Renal pelvis (tissue), 4 donors: Measurements from ENCODE around the gene ATP5F1A. TPM values are rescaled to one million over a fixed set of nuclear protein-coding genes. Genes with fewer than 3 reads are reported as not detected.
"Not testable (repeated sequence)": the region's sequence is repeated elsewhere in the genome, so short reads cannot be mapped to it uniquely, and the experiment has no call there.

Source experiments
- DNase-seq: peaks from one replicate; pipeline ENCODE4 v3.0.0-alpha.2; 2013
- polyA plus RNA-seq, 3 donors: library from polyadenylated mRNA; unstranded; fragments of 120-200 nt; gene quantifications; one replicate each; pipeline ENCODE4 v1.2.1, GENCODE V29; 2013; ENCODE audit not compliant: insufficient read length in 3 of 3

Gene ATP5F1A
- polyA plus RNA-seq, 3 donors, result 688 to 733 (median 696) TPM

- no peak for DNase-seq
These were observed 46.2 kb downstream of the ATP5F1A start for GRCh38 chr18:46051731-46052461.

GRCh38 chr18:46050268-46050667 is 47.8 kb downstream of the ATP5F1A start:
- no peak for DNase-seq

GRCh38 chr18:46048641-46049040 is 49.5 kb downstream of the ATP5F1A start:
- DNase-seq, result no peak

- DNase-seq, result not testable (repeated sequence)
These were observed 50.7 kb downstream of the ATP5F1A start for GRCh38 chr18:46047369-46047768.

GRCh38 chr18:46046688-46047087 is 51.4 kb downstream of the ATP5F1A start:
- no peak for DNase-seq

- no peak for DNase-seq
These were observed 52.0 kb downstream of the ATP5F1A start for GRCh38 chr18:46046126-46046525.

- no peak for DNase-seq
These were observed 55.4 kb downstream of the ATP5F1A start for GRCh38 chr18:46042571-46043123.

- no peak for DNase-seq
These were observed 57.4 kb downstream of the ATP5F1A start for GRCh38 chr18:46040747-46041104.

- DNase-seq, result no peak
These were observed 57.9 kb downstream of the ATP5F1A start for GRCh38 chr18:46040033-46040746.

- DNase-seq, result no peak
These were observed 60.4 kb downstream of the ATP5F1A start for GRCh38 chr18:46037512-46038305.

- DNase-seq, result no peak
These were observed 62.1 kb downstream of the ATP5F1A start for GRCh38 chr18:46035696-46036680.

GRCh38 chr18:46034230-46034629 is 63.9 kb downstream of the ATP5F1A start:
- DNase-seq, result no peak

- DNase-seq, result no peak
These were observed 66.4 kb downstream of the ATP5F1A start for GRCh38 chr18:46031741-46032140.

Other genes with a start within 250 kb of the ATP5F1A start
- 10 to 100 TPM; 18.2 to 35.4 (median 31.4) TPM for gene EPG5, start 131.0 kb downstream of the ATP5F1A start, polyA plus RNA-seq
- gene PSTPIP2, start 26.0 kb downstream of the ATP5F1A start, polyA plus RNA-seq, result 10 to 100 TPM in 2 of 3 donors, 1 to 10 TPM in 1; 9.1 to 15.9 (median 11.4) TPM
- gene HAUS1, start 6.1 kb upstream of the ATP5F1A start, polyA plus RNA-seq, result 10 to 100 TPM; 42.3 to 53.0 (median 45.7) TPM